ENCODE measurements around the gene BPGM. TPM values are rescaled to one million over a fixed set of nuclear protein-coding genes. Genes with fewer than 3 reads are reported as not detected.
A peak's percentile ranks its signal among the peaks of the same experiment; 100 is the strongest.

BPGM gene
- total and polyA plus RNA-seq, 2 experiments from 2014 or later, result 16.9 TPM

- Histone ChIP-seq H3K4me2 (no peak overlapping the region), H3K4me3 (no peak overlapping the region), H3F3A (replicated peaks; ENCODE audit: low read depth) (no peaks in the 10 kb centered on the region), H3K27ac (ENCODE audit: low read depth) (no peak overlapping the region), H3K9me2 (ENCODE audit: insufficient read depth) (no peaks in the 10 kb centered on the region), H3K4me1 (ENCODE audit: insufficient read depth) (peaks cover 11% of the 10 kb centered on the region), H3K27me3 (ENCODE audit: insufficient read depth) (no peaks in the 10 kb centered on the region), H2AFZ (peak overlapping the region; percentile 1), H3K79me2 (replicated peaks; ENCODE audit: insufficient read depth) (no peaks in the 10 kb centered on the region), H4K20me1 (replicated peaks; ENCODE audit: insufficient read depth) (no peaks in the 10 kb centered on the region), H3K36me3 (ENCODE audit: insufficient read depth) (no peaks in the 10 kb centered on the region)
- no peak overlapping the region for H3K4me3 Mint-ChIP-seq
- TF ChIP-seq ETS1 (IDR thresholded peaks at IDR 0.05) (no peak), CTCF (conservative IDR thresholded peaks at IDR 0.05; ENCODE audit: low read depth in 2 of 2) (no peak), REST (IDR thresholded peaks at IDR 0.05; ENCODE audit: unreplicated experiment) (no peak), EZH2phosphoT487 (IDR thresholded peaks at IDR 0.05; ENCODE audit: unreplicated experiment) (no peak), STAT1 (IDR thresholded peaks at IDR 0.05; ENCODE audit: unreplicated experiment) (no peak), ZNF331 (CRISPR knock-in tag; IDR thresholded peaks at IDR 0.05; ENCODE audit: low read depth) (no peak), NANOG (IDR thresholded peaks at IDR 0.05; ENCODE audit: borderline replicate concordance) (no peak), ZNF114 (CRISPR knock-in tag; IDR thresholded peaks at IDR 0.05) (no peak), CREB1 (CRISPR knock-in tag; IDR thresholded peaks at IDR 0.05; ENCODE audit: low read depth) (no peak), EZH2 (IDR thresholded peaks at IDR 0.05; ENCODE audit: low read depth, unreplicated experiment) (no peak), POLR2AphosphoS5 (IDR thresholded peaks at IDR 0.05; ENCODE audit: low read depth) (no peak)
- TF ChIP-seq, protein P1, sequence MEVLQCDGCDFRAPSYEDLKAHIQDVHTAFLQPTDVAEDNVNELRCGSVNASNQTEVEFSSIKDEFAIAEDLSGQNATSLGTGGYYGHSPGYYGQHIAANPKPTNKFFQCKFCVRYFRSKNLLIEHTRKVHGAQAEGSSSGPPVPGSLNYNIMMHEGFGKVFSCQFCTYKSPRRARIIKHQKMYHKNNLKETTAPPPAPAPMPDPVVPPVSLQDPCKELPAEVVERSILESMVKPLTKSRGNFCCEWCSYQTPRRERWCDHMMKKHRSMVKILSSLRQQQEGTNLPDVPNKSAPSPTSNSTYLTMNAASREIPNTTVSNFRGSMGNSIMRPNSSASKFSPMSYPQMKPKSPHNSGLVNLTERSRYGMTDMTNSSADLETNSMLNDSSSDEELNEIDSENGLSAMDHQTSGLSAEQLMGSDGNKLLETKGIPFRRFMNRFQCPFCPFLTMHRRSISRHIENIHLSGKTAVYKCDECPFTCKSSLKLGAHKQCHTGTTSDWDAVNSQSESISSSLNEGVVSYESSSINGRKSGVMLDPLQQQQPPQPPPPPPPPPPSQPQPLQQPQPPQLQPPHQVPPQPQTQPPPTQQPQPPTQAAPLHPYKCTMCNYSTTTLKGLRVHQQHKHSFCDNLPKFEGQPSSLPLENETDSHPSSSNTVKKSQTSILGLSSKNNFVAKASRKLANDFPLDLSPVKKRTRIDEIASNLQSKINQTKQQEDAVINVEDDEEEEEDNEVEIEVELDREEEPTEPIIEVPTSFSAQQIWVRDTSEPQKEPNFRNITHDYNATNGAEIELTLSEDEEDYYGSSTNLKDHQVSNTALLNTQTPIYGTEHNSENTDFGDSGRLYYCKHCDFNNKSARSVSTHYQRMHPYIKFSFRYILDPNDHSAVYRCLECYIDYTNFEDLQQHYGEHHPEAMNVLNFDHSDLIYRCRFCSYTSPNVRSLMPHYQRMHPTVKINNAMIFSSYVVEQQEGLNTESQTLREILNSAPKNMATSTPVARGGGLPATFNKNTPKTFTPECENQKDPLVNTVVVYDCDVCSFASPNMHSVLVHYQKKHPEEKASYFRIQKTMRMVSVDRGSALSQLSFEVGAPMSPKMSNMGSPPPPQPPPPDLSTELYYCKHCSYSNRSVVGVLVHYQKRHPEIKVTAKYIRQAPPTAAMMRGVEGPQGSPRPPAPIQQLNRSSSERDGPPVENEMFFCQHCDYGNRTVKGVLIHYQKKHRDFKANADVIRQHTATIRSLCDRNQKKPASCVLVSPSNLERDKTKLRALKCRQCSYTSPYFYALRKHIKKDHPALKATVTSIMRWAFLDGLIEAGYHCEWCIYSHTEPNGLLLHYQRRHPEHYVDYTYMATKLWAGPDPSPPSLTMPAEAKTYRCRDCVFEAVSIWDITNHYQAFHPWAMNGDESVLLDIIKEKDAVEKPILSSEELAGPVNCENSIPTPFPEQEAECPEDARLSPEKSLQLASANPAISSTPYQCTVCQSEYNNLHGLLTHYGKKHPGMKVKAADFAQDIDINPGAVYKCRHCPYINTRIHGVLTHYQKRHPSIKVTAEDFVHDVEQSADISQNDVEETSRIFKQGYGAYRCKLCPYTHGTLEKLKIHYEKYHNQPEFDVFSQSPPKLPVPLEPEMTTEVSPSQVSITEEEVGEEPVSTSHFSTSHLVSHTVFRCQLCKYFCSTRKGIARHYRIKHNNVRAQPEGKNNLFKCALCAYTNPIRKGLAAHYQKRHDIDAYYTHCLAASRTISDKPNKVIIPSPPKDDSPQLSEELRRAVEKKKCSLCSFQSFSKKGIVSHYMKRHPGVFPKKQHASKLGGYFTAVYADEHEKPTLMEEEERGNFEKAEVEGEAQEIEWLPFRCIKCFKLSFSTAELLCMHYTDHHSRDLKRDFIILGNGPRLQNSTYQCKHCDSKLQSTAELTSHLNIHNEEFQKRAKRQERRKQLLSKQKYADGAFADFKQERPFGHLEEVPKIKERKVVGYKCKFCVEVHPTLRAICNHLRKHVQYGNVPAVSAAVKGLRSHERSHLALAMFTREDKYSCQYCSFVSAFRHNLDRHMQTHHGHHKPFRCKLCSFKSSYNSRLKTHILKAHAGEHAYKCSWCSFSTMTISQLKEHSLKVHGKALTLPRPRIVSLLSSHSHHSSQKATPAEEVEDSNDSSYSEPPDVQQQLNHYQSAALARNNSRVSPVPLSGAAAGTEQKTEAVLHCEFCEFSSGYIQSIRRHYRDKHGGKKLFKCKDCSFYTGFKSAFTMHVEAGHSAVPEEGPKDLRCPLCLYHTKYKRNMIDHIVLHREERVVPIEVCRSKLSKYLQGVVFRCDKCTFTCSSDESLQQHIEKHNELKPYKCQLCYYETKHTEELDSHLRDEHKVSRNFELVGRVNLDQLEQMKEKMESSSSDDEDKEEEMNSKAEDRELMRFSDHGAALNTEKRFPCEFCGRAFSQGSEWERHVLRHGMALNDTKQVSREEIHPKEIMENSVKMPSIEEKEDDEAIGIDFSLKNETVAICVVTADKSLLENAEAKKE (CRISPR knock-in tag; IDR thresholded peaks at IDR 0.05), result no peak
- no peaks in the 10 kb centered on the region for H3K36me3 Mint-ChIP-seq (ENCODE audit: low read depth)
- peaks cover 10% of the 10 kb centered on the region for H3K27me3 Mint-ChIP-seq (ENCODE audit: insufficient read depth, low read depth, poor library complexity)
- H3K27ac Mint-ChIP-seq, result no peak overlapping the region
- DNase-seq (ENCODE audit: low spot score) (no peak), ATAC-seq (no peak)
- peaks cover 11% of the 10 kb centered on the region; the same call in 2 of the 3 replicates for H3K4me1 Mint-ChIP-seq
- no peaks in the 10 kb centered on the region for H3K9me3 Mint-ChIP-seq
Observed at GRCh38 chr7:134697205-134697886, 50.7 kb downstream of the BPGM start.
